ENCODE data around the gene LIME1.

- TF ChIP-seq, protein P1, sequence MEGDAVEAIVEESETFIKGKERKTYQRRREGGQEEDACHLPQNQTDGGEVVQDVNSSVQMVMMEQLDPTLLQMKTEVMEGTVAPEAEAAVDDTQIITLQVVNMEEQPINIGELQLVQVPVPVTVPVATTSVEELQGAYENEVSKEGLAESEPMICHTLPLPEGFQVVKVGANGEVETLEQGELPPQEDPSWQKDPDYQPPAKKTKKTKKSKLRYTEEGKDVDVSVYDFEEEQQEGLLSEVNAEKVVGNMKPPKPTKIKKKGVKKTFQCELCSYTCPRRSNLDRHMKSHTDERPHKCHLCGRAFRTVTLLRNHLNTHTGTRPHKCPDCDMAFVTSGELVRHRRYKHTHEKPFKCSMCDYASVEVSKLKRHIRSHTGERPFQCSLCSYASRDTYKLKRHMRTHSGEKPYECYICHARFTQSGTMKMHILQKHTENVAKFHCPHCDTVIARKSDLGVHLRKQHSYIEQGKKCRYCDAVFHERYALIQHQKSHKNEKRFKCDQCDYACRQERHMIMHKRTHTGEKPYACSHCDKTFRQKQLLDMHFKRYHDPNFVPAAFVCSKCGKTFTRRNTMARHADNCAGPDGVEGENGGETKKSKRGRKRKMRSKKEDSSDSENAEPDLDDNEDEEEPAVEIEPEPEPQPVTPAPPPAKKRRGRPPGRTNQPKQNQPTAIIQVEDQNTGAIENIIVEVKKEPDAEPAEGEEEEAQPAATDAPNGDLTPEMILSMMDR (IDR thresholded peaks at IDR 0.05) = no peak
- no peak for TF ChIP-seq EZH2phosphoT487 (IDR thresholded peaks at IDR 0.05)
Observed at GRCh38 chr20:63712191-63712590, 24.3 kb upstream of the LIME1 start.
